ENCODE data around the gene LYPD5.

The LYPD5 gene

GRCh38 chr19:43754253-43754502 lies 48.1 kb downstream of the LYPD5 start:
- no peak for TF ChIP-seq CTCF (IDR thresholded peaks at IDR 0.05; ENCODE audit: low read depth, low read length, missing control alignments)
- H3K4me3 ChIP-seq (replicated peaks; ENCODE audit: low read depth, low read length) = peak overlapping the region; percentile 83
- DNase-seq (ENCODE audit: extremely low read depth, low read depth) = no peak

GRCh38 chr19:43752287-43752875 lies 49.9 kb downstream of the LYPD5 start:
- peak overlapping the region; percentile 83 for H3K4me3 ChIP-seq (replicated peaks; ENCODE audit: low read depth, low read length)
- TF ChIP-seq CTCF (IDR thresholded peaks at IDR 0.05; ENCODE audit: low read depth, low read length, missing control alignments) = no peak
- no peak for DNase-seq (ENCODE audit: extremely low read depth, low read depth)

DNA sequence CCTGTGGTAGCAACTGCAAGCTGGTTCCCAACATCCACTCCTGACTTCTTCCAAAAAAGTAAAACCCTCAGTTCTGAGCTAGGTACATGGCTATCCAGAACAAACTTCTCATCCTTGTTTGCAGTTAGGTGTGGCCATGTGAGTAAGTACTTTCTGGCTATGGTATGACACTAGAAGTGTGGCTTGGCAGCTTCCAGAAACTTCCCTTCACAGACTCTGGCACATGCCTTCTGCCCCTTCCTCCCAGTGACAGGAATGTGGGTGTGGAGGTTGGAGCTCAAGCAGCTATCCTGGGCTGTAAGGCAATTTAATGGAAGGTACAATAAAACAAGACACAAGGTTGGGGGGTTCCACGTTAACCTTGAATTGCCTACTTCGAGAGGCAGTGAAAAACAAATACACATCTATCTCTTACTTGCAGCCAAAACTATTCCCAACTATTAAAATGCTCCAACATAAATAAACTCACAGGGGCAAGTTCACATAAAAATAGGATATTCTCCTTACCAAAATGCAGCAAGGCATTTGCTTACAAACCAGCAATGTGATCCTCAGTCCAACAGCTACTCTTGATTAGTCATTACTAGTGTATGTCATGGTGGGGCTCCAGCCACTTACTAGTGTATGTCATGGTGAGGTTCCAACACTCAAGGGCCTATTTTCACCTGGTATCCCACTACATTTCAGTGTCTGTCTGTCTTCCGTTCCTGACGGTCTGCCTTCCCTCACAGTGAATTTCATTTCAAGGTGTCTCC lies 50.6 kb downstream of the LYPD5 start:
- H3K4me3 ChIP-seq (replicated peaks; ENCODE audit: low read depth, low read length) = no peak overlapping the region
- DNase-seq (ENCODE audit: extremely low read depth, low read depth) = no peak
- no peak for TF ChIP-seq CTCF (IDR thresholded peaks at IDR 0.05; ENCODE audit: low read depth, low read length, missing control alignments)

DNA sequence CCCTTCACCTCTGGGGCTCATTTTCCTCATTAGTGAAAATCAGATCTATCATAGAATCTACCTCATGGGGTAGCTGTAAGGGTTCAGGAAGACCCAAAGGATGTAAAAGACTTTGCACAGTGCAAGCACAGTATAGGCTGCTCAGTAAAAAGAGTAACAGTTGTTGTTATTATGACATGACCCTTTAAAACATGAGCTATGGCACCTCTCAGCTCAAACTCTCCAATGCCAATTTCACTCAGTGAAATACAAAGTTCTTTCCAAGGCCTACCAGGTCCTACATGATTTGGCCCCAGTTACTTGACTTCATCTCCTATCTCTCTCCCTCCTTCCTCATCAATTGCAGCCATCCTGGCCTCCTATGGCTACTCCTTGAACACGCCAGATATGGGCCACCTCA lies 52.3 kb downstream of the LYPD5 start:
- no peak for DNase-seq (ENCODE audit: extremely low read depth, low read depth)
- no peak for TF ChIP-seq CTCF (IDR thresholded peaks at IDR 0.05; ENCODE audit: low read depth, low read length, missing control alignments)
- H3K4me3 ChIP-seq (replicated peaks; ENCODE audit: low read depth, low read length) = no peak overlapping the region

DNA sequence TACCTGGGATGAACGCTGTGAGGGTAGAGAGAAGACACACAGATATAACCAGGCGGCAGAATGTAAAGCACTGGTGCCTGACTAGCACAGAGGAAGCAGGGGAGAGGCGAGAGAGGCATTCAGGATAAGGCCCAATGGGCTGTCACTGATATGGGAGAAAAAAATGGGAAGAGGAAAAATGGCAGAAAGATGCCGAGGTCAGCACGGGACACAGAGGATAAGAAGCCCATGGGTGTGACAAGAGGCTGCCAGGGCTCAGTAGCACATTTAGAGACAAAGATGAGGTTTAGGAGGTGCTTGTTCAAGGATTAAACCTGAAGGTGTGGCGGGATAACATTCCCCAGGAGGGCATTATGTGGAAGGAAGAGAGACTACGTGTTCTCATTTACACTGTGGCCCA lies 53.1 kb downstream of the LYPD5 start:
- TF ChIP-seq CTCF (IDR thresholded peaks at IDR 0.05; ENCODE audit: low read depth, low read length, missing control alignments) = no peak
- DNase-seq (ENCODE audit: extremely low read depth, low read depth) = no peak
- H3K4me3 ChIP-seq (replicated peaks; ENCODE audit: low read depth, low read length) = no peak overlapping the region

DNA sequence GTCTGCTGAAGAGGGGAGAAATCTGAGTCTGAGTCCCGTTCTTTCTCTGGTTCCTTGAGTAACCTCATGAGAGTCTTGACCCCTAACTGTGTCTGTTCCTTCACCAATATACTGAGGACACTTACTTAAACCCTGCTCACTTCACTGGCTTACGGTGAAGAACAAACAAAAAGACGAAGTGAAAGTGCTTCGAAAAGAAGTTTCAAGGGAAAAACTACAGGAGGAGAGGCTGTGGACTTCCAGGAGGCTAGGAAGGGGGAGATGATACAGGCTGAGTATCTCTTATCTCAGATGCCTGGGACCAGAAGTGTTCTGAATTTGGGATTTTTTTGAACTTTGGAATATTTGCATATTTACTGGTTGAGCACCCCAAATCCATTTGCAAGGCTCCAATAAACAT lies 53.6 kb downstream of the LYPD5 start:
- TF ChIP-seq CTCF (IDR thresholded peaks at IDR 0.05; ENCODE audit: low read depth, low read length, missing control alignments) = no peak
- H3K4me3 ChIP-seq (replicated peaks; ENCODE audit: low read depth, low read length) = no peak overlapping the region
- DNase-seq (ENCODE audit: extremely low read depth, low read depth) = no peak

DNA sequence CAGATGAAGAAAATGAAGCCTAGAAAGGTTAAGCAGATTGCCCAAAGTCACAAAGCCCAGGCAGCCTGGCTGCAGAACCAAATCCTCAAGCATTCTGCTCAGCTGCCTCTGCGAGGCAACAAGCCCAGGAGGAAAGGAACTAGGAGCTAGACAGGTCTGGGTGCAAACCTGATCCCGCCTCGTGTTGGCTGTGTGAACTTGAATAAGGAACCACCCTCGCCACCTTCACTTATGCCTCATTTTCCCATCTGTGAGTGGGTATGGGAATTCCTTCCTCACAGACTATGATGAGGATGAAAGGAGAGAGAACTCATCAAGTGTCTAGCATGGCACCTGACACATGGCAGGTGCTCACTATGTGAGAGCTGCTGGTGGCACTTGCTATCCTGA lies 54.0 kb downstream of the LYPD5 start:
- no peak overlapping the region for H3K4me3 ChIP-seq (replicated peaks; ENCODE audit: low read depth, low read length)
- DNase-seq (ENCODE audit: extremely low read depth, low read depth) = no peak
- no peak for TF ChIP-seq CTCF (IDR thresholded peaks at IDR 0.05; ENCODE audit: low read depth, low read length, missing control alignments)

Measured in HFF-Myc (cell line).